G401.6 (cell line): Measurements from ENCODE around the gene SMC1B.

Experiments
- FAIRE-seq: peaks from 2 replicates; lab custom pipeline; 2012; peaks lifted over from hg19 to GRCh38; lab: Jason Lieb, UNC

The SMC1B gene

GRCh38 chr22:45320357-45320976 is 92.9 kb downstream of the SMC1B start:
- no peak for FAIRE-seq

- FAIRE-seq, result no peak
Observed at GRCh38 chr22:45319324-45319685, 94.1 kb downstream of the SMC1B start.

DNA sequence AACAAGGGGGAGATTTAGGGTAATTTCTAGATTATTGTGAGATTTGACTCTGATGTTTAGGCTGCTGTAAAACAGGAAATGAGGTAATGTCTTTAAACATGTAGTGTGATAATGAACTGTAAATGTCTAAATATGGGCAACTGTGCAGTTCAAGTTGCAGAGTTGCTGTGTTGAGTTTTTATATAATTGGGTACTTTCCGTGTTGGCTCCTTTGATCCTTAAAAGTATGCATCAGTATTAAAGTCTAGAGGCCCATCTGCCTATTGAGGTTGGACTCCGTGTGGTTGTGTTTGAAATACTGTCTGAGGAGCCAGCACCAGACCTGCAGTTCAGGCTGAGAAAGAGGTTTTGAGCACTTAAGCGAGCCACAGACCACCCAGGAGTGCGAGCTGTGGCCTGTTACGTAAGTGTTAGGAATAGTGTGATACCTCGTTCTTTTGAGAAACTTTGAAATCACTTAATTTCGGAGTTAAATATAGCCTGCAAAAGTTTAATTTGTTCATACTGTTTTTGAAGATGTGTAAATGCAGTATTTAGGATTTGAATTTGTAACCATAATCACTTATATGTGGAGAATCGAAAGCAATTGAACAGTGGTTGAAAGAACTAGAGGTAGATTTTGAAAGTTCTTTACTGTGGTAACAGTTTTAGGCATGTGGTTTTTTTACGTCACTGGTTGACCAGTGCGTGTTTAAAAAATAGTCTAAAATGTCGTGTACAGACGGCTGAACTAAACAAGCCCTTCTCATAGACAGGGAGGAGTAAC is 94.7 kb downstream of the SMC1B start:
- no peak for FAIRE-seq

DNA sequence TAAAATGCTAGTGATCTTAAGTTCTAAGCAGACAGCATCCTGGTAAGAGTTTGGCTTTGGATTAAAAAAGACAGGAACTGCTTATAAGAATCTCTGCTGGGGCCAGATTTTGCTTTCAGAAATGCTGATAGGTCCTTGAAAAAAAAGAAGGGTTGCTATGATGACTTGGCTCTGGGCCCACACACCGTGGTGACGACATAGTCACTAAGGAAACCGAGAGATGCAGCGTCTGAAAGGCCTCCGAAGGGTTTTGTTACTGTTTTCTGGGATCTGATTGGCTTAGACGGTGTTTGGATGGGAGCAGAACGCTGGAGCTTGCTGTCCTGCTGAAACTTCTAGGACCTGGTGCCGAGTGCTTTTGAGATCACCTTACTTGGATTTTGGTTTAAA is 95.2 kb downstream of the SMC1B start:
- no peak for FAIRE-seq

DNA sequence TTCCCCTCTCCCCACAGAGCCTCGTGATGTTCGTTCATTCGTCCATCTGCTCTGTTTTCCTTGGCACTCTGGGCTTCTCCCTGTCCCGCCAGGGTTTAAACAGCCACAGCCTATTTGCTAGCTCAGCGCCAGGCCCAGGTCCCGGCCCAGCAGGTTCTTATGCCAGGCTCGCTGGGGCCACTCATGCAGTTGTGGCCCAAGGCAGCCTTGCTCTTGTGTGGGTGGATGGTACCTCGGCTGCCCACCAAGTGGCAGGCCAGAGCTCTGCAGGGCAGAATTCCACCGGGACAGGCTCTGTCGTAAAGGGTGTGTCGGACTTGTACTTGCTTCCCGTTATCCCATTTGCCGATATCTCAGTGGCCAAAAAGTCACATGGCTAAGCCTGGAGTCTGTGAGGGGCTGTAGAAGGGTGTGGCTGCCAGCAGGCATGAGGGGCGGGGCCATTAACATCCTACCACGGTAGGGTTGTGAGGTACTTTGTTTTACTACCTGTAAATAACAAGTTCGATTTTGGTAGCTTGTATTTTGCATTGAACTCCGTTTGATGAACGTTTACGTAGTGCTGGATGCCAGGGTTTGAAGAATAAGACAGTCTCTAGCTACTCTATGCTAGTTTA is 95.7 kb downstream of the SMC1B start:
- FAIRE-seq, result no peak

DNA sequence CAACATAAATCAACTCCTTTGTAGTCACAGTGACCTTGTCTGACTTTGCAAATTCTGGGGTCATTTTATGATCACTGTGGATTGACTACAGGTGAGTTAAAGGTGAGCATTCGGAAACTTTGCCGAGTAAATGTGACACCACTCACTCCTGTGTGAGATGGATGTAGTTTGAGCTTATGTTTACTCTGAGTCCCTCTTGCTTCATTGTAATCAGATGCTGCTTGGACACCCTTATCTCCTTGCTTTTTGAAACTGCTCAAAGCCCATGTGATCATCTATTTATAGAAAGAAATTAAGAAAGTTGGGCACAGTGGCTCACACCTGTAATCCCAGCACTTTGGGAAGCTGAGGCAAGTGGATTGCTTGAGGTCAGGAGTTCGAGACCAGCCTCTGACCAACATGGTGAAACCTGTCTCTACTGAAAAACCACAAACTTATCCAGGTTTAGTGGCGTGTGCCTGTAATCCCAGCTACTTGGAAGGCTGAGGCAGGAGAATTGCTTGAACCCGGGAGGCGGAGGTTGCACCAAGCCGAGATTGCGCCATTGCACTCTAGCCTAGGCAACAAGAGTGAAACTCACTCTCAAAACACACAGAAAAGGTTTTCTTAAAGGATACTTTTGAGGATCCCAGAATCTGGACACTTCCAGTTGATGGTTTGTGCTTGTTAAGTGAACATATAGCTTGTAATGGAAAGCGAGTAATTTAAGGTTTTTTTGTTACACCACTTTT is 96.4 kb downstream of the SMC1B start:
- FAIRE-seq, result no peak

GRCh38 chr22:45314786-45315185 is 98.6 kb downstream of the SMC1B start:
- FAIRE-seq, result no peak

DNA sequence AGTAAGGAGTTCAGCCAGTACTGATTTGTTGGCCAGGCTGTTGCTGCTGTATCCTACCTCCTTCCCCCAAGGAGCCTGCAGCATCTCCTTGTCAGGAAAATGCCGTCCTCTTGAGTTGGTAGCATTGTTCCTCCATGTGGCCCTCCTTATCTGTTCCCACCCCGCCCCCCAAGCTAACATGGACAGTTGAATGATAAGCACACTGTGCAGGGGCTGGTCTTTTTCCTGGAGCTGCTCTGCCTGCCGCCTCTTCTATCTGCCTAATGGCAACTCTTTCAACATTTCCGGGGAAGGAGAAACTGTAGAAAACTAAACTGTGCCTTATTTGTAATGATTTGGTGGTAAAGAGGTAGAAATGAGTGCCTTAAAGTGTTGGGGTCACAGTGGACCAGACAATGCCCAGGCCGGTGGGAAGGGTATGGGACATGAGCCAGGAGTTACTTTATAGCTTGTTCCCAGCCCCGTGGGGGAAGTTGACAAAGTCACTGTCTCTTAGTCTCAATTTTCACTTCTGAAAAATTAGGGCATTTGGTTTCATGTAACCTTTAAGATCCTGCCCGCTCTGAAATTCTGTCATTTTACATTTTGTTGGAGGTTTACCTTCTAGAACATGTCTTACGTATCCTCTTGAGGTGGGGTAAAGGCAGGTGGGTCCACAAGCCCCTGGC is 99.2 kb downstream of the SMC1B start:
- no peak for FAIRE-seq

DNA sequence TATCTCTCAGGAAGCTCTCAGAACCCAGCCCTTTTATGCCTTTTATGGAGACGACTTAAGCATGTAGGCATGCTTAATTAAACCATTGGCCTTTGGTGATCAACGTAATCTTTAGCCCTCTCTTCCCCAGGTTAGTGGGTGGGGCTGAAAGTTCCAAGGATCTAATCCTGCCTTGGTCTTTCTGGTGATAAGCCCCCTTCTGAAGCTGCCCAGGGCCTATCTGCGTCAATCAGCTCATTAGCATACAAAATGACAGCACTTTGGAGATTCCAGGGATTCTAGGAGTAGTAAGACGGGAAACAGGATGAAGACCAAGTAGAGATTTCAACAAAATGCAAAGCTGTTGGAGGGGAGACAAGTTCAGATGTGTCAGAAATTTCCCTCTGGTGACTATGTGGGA is 100.5 kb downstream of the SMC1B start:
- no peak for FAIRE-seq

DNA sequence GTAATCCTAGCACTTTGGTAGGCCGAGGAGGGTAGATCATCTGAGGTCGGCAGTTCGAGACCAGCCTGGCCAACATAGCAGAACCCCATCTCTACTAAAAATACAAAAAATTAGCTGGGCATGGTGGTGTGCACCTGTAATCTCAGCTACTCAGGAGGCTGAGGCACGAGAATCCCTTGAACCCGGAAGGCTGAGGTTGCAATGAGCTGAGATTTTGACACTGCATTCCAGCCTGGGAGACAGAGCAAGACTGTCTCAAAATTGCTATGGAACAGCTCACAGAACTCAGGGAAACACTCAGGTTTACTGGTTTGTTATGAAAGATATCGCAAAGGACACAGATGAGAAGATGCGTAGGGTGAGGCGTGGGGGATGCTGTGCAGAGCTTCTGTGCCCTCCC is 101.0 kb downstream of the SMC1B start:
- FAIRE-seq, result no peak

GRCh38 chr22:45310977-45311531 is 102.3 kb downstream of the SMC1B start:
- FAIRE-seq, result no peak

- no peak for FAIRE-seq
Observed at GRCh38 chr22:45310331-45310976, 102.9 kb downstream of the SMC1B start.

- FAIRE-seq, result no peak
Observed at GRCh38 chr22:45309422-45310227, 103.8 kb downstream of the SMC1B start, which contains the start of gene FAM118A. Gene FAM118A, plus strand, starts transcription at chr22:45309934. Its CDS starts 12,446 bp downstream, at chr22:45322380.

DNA sequence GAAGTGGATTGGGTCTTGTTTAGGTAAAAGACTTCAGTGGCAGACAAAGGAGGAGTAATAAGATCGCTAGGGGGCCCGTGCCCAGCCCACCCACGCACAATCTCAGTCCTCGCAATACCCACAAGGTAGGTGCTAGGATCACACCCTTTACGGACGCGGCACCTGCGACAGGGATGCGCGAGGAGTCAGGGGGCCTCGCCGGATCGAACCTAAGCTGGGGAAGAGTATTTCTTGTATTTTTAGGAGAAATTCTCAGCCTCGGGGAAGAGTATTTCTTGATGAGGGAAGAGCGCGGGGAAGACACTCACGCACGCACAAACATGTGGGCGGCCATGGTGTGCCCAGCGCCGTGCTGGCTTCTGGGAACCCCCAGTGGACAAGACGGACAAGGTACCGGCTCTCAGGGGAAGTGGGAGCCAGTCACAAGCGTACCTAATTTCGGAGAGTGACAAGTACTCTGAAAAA is 104.4 kb downstream of the SMC1B start:
- FAIRE-seq, result no peak

- FAIRE-seq, result no peak
Observed at GRCh38 chr22:45308391-45308956, 104.9 kb downstream of the SMC1B start.

DNA sequence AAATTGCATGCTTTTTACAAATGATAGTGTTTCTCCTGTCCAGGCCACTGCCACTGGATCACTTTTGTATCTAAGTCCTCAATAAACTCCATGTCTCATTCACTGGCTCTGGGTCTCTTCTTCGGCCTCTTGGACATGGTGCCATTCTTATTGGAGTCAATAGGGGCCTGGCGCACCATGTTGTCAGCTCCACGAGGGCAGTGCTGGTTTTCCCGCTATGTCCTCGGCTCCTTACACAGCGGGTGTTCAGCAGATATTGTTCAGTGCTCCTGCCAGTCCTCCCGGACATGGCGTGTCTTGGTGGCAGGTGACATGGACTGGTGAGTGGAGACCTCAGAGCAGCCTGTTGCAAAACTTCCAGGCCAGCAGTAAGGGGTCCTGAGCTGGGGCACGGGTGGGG is 107.3 kb downstream of the SMC1B start:
- no peak for FAIRE-seq

DNA sequence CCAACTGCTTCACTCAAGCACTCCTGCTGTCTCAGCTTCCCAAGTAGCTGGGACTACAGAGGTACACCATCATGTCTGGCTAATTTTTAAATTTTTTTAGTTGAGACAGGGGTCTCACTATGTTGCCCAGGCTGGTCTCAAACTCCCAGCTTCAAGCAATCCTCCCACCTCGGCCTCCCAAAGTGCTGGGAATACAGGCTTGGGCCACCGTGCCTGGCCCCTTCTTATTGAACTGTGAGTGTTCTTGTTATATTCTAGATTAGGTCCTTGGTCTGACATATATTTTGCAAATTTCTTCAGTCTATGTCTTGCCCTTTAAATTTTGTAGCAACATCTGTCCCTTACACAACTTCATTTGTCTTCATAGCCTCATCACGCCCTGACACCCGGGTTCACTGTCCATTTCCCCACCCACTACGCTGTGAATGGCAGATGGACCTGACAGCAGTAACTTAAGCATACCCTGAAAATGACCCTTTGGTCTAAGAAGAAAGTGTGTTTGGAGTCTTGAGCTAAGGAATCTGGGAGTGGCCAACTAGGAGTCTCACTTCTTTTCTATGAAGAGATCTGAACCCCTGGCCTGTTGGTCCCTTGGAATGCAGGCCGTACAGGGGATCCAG is 107.8 kb downstream of the SMC1B start:
- FAIRE-seq, result no peak

DNA sequence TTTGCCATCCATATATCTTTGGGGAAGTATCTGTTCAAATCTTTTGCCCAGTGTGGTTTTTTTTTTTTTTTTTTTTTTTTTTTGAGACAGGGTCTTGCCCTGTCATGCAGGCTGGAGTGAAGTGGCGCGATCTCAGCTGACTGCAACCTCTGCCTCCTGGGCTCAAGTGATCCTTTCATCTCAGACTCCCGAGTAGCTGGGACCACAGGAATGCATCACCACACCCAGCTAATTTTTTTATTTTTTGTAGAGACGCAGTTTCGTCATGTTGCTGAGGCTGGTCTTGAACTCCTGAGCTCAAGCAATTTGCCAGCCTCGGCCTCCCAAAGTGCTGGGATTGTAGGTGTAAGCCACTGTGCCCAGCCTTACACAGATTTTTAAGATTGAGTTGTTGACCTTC is 108.4 kb downstream of the SMC1B start:
- no peak for FAIRE-seq

GRCh38 chr22:45303181-45303580 is 110.2 kb downstream of the SMC1B start:
- FAIRE-seq, result no peak

DNA sequence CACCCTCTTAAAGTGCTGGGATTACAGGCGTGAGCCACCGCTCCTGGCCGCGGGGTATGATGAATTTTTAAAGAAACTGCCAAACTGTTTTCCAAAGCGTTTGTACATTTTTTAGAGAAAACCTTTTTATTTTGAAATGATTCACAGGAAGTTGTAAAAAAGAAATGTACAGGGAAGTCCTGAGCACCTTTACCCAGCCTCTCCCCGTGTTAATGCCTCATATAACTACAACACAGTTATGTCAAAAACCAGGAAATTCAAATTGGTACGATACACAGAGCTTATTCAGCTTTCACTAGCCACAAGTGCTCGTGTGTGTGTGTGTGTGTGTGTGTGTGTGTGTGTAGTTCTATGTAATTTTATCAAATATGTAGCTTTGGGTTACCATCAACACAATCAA is 110.6 kb downstream of the SMC1B start:
- FAIRE-seq, result no peak
